C4-2B (cell line): ENCODE measurements around the gene PATJ.

ENCODE experiments used
- ZFX ChIP-seq: fragments of 450-650 bp; IDR thresholded peaks from 2 replicates; pipeline ENCODE4 v1.6.1; 2017
- TF ChIP-seq, protein P1 (sequence below): fragments of 450-650 bp; conservative IDR thresholded peaks from 2 replicates; pipeline ENCODE4 v1.5.1; 2017; ENCODE audit warnings: mild to moderate bottlenecking

- TF ChIP-seq, protein P1, sequence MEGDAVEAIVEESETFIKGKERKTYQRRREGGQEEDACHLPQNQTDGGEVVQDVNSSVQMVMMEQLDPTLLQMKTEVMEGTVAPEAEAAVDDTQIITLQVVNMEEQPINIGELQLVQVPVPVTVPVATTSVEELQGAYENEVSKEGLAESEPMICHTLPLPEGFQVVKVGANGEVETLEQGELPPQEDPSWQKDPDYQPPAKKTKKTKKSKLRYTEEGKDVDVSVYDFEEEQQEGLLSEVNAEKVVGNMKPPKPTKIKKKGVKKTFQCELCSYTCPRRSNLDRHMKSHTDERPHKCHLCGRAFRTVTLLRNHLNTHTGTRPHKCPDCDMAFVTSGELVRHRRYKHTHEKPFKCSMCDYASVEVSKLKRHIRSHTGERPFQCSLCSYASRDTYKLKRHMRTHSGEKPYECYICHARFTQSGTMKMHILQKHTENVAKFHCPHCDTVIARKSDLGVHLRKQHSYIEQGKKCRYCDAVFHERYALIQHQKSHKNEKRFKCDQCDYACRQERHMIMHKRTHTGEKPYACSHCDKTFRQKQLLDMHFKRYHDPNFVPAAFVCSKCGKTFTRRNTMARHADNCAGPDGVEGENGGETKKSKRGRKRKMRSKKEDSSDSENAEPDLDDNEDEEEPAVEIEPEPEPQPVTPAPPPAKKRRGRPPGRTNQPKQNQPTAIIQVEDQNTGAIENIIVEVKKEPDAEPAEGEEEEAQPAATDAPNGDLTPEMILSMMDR, result no peak
- no peak for TF ChIP-seq ZFX
These were observed 322.6 kb downstream of the PATJ start for GRCh38 chr1:62064829-62065407.
